ENCODE data around the gene HSBP1.

The HSBP1 gene

GRCh38 chr16:83803811-83804210, 4.0 kb upstream of the HSBP1 start:
- DNase-seq (ENCODE audit: low read depth in 2 of 2): no peak

- DNase-seq (ENCODE audit: low read depth in 2 of 2): no peak
Observed at GRCh38 chr16:83804366-83804765, 3.4 kb upstream of the HSBP1 start.

GRCh38 chr16:83806036-83806435, 1.7 kb upstream of the HSBP1 start:
- DNase-seq (ENCODE audit: low read depth in 2 of 2): no peak

GRCh38 chr16:83806731-83807130, 1.0 kb upstream of the HSBP1 start:
- no peak for DNase-seq (ENCODE audit: low read depth in 2 of 2)

GRCh38 chr16:83807327-83807709, 460 bp upstream of the HSBP1 start:
- DNase-seq (ENCODE audit: low read depth in 2 of 2): no peak

- DNase-seq (ENCODE audit: low read depth in 2 of 2): no peak
Observed at GRCh38 chr16:83808573-83809014, 816 bp downstream of the HSBP1 start.

- no peak for DNase-seq (ENCODE audit: low read depth in 2 of 2)
Observed at GRCh38 chr16:83809092-83809491, 1.3 kb downstream of the HSBP1 start.

- DNase-seq (ENCODE audit: low read depth in 2 of 2): no peak
Observed at GRCh38 chr16:83810901-83811300, 3.1 kb downstream of the HSBP1 start.

GRCh38 chr16:83813823-83814658, 6.3 kb downstream of the HSBP1 start:
- no peak for DNase-seq (ENCODE audit: low read depth in 2 of 2)

- no peak for DNase-seq (ENCODE audit: low read depth in 2 of 2)
Observed at GRCh38 chr16:83814659-83814985, 6.8 kb downstream of the HSBP1 start.

- DNase-seq (ENCODE audit: low read depth in 2 of 2): no peak
Observed at GRCh38 chr16:83817022-83817421, 9.2 kb downstream of the HSBP1 start.

GRCh38 chr16:83818276-83818675, 10.5 kb downstream of the HSBP1 start:
- DNase-seq (ENCODE audit: low read depth in 2 of 2): no peak

GRCh38 chr16:83819361-83819760, 11.6 kb downstream of the HSBP1 start:
- no peak for DNase-seq (ENCODE audit: low read depth in 2 of 2)

- peak; percentile 74 to 75 for DNase-seq (ENCODE audit: low read depth in 2 of 2)
Observed at GRCh38 chr16:83826146-83826913, 18.6 kb downstream of the HSBP1 start.

GRCh38 chr16:83830091-83830768, 22.5 kb downstream of the HSBP1 start:
- DNase-seq (ENCODE audit: low read depth in 2 of 2): no peak

GRCh38 chr16:83830769-83831455, 23.1 kb downstream of the HSBP1 start:
- DNase-seq (ENCODE audit: low read depth in 2 of 2): no peak

- no peak for DNase-seq (ENCODE audit: low read depth in 2 of 2)
Observed at GRCh38 chr16:83831456-83831987, 23.7 kb downstream of the HSBP1 start.

- DNase-seq (ENCODE audit: low read depth in 2 of 2): no peak
Observed at GRCh38 chr16:83833921-83834320, 26.1 kb downstream of the HSBP1 start.

GRCh38 chr16:83835586-83836566, 28.1 kb downstream of the HSBP1 start:
- no peak for DNase-seq (ENCODE audit: low read depth in 2 of 2)

GRCh38 chr16:83837566-83837965, 29.8 kb downstream of the HSBP1 start:
- no peak for DNase-seq (ENCODE audit: low read depth in 2 of 2)

- DNase-seq (ENCODE audit: low read depth in 2 of 2): no peak
Observed at GRCh38 chr16:83838151-83838550, 30.4 kb downstream of the HSBP1 start.
